ENCODE results near the gene MYO9B.

DNA sequence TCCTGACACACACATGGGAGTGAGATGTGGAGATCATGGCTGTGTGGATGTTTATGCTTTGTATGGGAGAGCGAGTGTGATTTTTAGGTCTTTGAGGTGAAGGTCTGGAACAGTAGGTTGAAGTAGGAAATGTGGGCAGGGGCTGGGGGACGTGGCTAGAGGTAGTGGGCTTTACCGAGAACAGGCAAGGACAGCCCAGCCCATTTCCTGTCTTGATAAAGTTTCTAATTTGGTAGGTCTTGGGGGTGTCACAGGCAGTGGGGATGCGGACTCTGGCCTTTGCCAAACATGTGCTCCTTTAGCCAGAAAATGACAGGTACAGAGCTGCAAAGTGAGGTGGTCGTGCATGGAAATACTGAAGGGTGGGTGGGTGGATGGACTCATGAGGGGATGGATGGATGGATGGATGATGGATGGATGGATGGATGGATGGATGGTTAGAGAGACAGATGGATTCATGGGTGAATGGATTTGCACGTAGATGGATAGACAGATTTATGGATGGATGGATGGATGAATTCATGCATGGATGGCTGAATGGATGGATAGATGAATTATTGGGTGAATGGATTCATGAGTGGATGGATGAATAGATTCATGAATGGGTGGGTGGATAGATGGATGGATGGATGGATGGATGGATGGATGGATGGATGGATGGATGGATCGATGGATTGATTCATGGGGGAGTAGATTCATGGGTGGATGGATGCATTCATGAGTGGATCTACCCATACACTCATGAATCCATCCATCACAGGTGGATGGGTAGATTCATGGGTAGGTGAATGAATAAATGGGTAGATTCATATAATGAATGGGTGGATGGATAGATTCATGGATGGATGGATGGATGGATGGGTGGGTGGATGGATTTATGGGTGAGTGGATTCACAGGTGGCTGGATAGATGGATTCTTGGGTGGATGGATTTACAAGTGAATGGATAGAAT lies 70.2 kb downstream of the MYO9B start:
- TF ChIP-seq, protein P1, sequence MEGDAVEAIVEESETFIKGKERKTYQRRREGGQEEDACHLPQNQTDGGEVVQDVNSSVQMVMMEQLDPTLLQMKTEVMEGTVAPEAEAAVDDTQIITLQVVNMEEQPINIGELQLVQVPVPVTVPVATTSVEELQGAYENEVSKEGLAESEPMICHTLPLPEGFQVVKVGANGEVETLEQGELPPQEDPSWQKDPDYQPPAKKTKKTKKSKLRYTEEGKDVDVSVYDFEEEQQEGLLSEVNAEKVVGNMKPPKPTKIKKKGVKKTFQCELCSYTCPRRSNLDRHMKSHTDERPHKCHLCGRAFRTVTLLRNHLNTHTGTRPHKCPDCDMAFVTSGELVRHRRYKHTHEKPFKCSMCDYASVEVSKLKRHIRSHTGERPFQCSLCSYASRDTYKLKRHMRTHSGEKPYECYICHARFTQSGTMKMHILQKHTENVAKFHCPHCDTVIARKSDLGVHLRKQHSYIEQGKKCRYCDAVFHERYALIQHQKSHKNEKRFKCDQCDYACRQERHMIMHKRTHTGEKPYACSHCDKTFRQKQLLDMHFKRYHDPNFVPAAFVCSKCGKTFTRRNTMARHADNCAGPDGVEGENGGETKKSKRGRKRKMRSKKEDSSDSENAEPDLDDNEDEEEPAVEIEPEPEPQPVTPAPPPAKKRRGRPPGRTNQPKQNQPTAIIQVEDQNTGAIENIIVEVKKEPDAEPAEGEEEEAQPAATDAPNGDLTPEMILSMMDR (IDR thresholded peaks at IDR 0.05): no peak
- no peak for TF ChIP-seq POLR2A (IDR thresholded peaks at IDR 0.05)

Data from heart left ventricle (tissue), 13 donors.